GM10266 (cell line): ENCODE measurements around the gene CYLD.

Source experiments
- DNase-seq: peaks from one replicate; pipeline ENCODE4 v3.0.0; 2012; ENCODE audit errors: extremely low spot score
- TF ChIP-seq, protein P1 (sequence below): IDR thresholded peaks from 2 replicates; pipeline ENCODE4 v1.5.1; 2012; ENCODE audit warnings: mild to moderate bottlenecking, low read depth; ENCODE audit not compliant: control insufficient read depth, insufficient read depth; ENCODE audit errors: missing control alignments

CYLD gene

DNA sequence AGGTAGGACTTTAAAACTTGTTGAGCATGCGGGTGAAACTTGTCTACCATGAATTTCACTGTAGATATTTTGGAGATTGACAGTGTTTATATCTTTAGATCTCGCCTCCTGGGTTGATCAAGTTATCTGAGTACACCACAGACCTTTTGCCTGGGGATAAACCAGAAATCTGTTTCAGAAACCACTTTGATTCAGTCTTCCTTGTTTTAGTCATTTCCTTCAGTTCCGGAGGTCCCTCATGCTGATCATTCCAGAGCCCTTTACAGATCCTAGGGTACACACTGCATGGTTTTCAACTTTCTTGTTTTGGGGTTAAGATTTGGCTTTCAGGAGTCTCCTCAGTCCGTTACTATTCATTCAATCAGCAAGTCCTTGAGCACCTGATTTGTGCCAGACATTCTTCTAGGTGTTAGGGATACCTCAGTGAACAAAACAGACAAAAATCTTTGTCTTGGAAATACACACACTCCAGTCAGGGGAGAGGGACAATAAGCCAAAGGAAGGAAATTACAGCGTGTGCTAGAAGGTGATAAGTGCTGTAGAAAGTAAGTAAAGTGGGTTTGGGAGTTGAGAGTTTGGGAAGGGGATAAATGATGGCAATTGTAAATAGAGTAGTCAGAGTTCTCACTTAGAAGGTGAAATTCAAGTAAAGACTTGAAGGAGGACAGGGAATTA, 36.3 kb upstream of the CYLD start:
- TF ChIP-seq, protein P1, sequence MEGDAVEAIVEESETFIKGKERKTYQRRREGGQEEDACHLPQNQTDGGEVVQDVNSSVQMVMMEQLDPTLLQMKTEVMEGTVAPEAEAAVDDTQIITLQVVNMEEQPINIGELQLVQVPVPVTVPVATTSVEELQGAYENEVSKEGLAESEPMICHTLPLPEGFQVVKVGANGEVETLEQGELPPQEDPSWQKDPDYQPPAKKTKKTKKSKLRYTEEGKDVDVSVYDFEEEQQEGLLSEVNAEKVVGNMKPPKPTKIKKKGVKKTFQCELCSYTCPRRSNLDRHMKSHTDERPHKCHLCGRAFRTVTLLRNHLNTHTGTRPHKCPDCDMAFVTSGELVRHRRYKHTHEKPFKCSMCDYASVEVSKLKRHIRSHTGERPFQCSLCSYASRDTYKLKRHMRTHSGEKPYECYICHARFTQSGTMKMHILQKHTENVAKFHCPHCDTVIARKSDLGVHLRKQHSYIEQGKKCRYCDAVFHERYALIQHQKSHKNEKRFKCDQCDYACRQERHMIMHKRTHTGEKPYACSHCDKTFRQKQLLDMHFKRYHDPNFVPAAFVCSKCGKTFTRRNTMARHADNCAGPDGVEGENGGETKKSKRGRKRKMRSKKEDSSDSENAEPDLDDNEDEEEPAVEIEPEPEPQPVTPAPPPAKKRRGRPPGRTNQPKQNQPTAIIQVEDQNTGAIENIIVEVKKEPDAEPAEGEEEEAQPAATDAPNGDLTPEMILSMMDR: no peak
- DNase-seq: no peak

DNA sequence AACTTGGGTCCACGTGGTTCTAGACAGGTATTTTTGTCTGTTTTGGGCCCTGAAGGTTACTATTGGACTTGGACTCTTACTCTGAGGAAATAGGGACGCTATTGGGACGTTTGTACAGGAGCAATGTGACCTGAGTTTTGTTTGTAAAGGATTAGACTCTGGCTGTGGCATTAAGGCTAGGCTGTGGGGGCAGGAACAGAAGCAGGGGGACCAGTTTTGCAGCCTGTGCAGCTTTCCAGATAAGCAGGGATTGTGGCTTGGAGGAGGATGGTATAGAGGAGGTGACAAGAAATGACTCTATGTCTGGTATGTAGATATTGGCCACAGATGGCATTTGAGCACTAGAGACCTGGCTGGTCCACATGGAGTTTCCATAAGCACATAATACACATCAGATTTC, 35.6 kb upstream of the CYLD start:
- DNase-seq: no peak
- TF ChIP-seq, protein P1: no peak

DNA sequence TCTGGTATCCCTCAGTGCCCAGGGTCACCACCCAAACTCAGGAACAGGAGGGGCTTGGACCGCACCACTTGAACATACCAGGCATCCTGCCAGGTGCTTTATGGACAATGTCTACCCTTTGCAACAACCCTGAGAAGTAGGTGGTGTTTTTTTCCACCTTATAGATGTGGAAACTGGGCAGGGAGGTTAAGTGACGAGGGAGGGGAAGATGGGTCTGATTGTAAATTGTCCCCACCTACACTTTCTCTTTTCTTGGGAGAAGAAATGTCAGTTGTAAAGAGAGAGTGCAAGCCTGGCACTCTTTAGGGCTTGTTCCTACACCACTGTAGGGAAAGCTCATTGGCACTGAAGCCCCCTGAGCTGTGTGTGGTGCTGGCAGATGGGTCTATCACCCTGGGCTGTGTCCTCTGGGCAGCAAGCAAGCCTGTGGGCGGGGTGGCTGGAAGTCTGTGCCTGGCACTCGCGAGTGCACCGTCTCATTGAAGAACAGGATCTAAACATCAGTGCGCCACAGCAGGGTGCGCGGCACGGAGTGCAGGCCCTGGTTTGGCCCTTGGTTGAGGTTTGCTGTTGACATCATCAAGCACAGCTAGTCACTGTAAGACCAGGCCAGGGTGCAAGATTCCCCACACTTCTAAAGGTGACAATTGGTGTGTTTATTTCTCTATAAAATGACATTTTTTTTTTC, 33.4 kb upstream of the CYLD start:
- DNase-seq: no peak
- TF ChIP-seq, protein P1: no peak

DNA sequence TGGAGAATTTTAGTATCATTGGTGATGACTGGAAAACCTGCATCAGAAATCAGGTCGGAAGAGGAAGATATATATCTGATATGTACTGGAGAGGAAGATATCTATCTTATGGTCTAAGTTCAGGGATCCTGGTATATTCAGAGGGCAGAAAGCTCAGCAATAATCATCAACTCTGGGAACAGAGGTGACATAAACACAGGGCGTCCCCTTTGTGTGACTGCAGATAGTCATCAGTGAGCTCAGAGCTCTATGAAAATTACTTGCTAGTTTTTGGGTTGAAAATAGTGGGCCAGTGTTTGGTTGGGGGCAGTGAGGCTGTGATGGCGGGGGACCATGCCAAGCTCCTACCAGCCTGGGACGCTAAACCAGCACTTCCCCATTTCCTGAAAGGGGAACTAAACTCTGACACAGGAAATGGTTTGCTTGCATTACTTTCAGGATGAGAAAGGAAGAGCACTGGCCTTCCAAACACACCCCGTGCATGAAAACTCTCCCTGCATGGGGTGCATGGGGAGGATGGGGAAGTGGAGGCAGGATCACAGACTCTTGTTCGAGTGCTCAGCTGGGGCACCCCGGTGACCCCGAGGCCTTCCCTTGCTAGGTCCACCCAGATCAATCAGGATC, 32.7 kb upstream of the CYLD start:
- TF ChIP-seq, protein P1: no peak
- DNase-seq: no peak

DNA sequence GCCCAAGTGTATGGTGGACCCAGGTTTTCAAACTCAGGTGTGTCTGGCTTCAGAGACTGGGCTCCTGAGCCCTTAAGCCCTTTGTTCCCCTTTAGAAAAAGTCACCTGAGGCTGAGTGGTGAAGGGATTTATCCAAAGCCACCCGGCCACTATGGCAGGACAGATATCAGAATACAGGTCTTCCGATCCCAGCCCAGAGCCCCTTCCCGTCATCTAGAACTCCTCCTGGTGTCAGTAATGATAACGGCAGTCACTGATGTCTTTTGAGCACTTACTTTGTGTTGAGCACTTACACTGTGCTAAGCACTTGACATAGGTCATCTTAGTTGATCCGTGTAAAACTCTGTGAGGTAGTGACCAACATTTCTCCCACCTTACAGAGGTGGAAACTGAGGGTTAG, 31.9 kb upstream of the CYLD start:
- TF ChIP-seq, protein P1: no peak
- DNase-seq: no peak

DNA sequence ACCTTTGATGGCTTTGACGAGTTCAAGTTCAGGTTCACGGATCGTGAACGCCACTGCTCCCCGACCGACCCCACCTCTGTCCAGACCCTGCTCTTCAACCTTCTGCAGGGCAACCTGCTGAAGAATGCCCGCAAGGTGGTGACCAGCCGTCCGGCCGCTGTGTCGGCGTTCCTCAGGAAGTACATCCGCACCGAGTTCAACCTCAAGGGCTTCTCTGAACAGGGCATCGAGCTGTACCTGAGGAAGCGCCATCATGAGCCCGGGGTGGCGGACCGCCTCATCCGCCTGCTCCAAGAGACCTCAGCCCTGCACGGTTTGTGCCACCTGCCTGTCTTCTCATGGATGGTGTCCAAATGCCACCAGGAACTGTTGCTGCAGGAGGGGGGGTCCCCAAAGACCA, 30.8 kb upstream of the CYLD start:
- DNase-seq: no peak
- TF ChIP-seq, protein P1: no peak
